Colon (tissue), 2 donors: ENCODE results near the gene OXCT1.
"Not testable (repeated sequence)": the region's sequence is repeated elsewhere in the genome, so short reads cannot be mapped to it uniquely, and the experiment has no call there.

Source experiments
- FAIRE-seq: peaks from 2 replicates; lab custom pipeline; 2012; peaks lifted over from hg19 to GRCh38; lab: Jason Lieb, UNC
- donor health status: control.
- donor health status: control.

Gene OXCT1

DNA sequence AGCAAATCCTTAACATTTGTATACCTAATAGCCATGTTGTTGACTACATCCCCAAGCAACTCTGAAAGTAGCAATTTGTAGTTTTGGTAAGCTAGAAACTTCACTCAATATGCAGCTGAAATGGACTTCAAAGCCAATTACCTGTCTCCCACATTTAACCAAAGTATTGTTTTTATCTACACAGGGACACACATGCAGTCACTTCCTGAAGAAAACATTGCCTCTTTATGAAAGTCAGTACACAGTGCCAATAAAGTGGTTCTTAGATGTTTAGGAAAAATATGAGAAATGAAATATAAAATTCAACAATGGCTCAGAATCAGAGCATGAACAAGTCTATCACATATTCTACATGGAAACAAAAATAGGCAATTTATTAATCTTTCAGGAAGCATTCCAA lies 49.2 kb downstream of the OXCT1 start:
- no peak for FAIRE-seq

DNA sequence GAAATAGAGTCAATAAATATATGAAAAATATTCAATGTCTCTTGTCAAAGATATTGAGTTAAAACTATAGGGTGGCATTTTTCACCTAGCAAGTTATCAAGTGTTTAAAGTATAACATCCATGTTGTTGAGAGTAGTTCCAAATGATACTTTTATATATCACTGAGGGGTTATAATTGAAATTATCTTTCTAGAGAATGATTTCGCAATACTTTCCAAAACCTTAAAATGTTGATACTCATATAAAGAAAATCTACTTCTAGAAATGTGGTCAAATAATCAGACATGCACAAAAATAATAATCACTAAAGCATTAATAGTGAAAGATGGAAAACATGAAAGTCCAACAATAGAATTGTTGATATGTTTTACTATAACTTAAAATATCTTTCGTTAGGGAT lies 50.1 kb downstream of the OXCT1 start:
- no peak for FAIRE-seq

DNA sequence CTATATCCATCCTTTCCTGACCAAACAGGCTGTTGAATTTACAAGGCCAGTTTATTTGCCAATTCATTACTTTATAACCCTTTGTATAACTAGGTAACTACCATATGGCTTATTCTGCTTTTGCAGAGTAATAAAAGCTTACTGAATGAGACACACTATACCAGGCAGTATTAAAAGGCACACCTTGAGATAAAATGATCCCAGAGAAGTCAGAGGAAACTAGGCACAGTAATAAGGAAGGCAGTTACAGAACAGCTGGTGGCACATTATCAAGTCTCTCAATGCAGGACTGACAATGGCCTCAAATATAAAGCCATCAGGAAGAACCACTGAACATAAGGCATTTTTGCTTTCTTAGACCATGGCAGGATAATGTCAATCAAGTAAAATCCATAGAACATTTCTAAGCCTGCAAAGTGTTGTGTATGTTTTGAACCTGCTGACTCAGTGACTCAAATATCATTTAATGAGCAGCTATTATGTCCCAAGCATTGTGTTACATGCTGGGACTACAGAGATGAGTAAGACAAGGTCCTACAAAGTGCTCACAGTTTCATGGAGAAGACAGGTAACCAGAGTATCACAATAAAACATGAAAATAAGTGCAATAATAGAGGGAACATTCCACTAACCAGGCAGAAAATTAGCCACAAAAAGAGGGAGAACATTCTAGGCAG lies 52.5 kb downstream of the OXCT1 start:
- FAIRE-seq: peak; percentile 83

DNA sequence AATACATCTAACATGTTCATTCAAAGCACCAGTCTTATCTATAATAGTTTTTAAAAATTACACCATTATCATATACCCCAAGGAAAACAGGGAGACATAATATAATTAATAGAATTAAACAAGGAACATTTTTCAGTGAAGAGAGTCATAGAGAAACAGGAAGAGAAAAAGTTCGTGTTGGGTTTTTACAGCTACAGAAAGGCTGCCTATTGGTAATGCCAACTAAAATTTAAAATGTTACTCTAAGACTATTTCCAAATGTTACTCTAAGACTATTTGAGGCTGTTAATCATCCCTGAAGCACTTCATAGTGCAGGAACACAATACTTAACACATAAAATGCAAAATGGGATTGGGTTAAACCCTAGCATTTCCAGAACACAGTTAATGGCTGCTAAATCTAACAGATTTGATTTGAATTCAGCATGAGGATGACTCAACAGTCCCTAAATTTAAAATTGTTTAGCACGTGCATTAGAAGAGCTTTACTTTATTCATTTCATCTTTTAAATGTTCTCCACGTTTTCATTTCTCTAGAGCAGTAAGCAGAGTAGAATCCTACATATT lies 54.5 kb downstream of the OXCT1 start:
- FAIRE-seq: no peak

DNA sequence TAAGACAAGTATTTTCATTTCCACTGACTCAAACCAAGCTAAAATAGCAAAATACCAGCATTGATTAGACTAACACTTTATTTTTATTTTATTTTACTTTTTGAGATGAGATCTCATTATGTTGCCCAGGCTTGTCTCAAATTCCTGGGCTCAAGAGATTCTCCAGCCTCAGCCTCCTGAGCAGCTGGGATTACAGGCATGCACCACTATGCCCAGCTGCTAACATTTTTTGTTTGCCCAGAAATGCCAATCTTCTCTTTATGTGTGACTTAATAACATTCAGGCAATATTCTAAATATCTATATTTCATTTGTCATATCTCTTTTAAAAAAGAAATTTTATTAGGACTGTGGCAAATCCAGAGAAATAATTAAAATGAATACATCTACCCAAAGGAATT lies 55.0 kb downstream of the OXCT1 start:
- peak; percentile 68 for FAIRE-seq

DNA sequence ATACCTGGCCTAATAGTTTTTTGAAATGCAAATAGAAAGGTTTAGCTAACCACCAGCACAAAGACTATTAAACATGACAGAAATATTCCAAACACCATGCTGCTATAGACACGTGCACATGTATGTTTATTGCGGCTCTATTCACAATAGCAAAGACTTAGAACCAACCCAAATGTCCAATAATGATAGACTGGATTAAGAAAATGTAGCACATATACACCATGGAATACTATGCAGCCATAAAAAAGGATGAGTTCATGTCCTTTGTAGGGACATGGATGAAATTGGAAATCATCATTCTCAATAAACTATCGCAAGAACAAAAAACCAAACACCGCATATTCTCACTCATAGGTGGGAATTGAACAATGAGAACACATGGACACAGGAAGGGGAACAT lies 55.9 kb downstream of the OXCT1 start:
- not testable (repeated sequence) for FAIRE-seq

DNA sequence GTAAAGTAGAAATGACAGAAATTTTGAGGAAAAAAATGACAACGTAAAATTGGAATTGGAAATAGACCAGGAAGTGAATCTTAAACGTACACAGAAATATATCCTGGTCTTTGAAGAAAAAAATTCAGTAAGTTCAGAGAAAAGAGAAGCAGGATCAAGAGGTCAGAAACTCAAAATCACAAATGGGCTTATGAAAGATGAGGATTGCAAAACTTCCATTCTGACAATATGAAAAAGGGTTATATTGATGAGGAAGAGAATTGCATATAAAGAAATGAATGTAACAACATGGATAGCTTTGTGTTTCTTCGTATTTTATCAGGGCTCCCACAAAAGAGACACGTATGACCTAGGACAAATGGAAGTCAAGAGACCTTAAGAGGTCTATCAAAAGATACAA lies 58.1 kb downstream of the OXCT1 start:
- FAIRE-seq: no peak

DNA sequence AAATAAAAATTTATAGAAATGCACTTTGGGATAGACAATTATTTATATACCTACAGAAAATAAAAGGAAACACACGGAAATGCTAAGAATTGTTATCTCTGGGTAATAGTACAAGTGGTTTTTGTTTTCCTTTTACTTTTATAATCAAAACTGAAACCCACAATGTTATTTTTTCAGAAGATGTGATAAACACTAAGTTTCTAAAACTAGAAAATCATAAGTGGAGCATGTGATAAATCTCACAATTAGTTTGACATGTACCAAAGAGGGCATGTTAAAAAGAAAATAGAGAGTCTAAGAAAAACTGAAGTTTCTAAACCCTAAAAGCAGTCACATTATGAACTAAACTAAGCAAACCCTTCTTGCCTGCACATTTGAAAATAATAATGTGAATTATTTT lies 61.1 kb downstream of the OXCT1 start:
- no peak for FAIRE-seq

DNA sequence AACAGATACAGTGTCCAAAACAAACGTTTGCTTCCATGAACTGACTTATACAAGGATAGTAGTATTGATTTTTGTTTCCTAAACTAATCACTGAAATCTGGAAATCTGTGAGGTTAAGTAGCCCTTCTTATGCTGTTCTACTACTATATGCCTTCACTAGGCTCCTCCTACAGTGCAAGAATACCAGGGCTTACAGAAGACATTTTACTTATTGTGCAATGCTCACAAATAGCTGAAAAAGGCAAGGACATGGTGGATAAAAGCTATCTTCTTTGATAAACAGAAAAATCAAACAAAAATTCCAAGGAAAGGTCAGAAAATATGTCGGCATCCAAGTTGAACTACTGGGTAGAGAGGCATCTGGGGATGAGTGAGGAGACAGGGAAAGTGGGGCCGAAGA lies 61.9 kb downstream of the OXCT1 start:
- FAIRE-seq: no peak

DNA sequence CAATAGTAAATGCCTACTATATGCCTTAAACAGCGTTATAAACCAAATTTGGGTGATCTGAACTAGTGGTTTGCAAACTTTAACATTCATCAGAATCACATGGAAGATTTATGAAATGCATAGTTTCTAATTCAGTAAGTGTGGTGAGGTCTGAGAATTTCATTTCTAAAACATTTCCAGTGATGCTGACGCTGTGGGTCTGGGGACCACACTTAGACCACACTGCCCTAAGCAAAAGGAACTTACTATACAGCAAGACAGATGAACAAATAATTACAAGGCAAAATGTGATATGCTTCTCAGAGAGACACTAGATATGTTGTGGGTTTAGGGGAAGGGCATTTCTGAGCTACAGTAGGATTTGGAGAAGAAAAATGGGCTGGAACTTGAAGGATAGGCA lies 72.6 kb downstream of the OXCT1 start:
- FAIRE-seq: no peak

DNA sequence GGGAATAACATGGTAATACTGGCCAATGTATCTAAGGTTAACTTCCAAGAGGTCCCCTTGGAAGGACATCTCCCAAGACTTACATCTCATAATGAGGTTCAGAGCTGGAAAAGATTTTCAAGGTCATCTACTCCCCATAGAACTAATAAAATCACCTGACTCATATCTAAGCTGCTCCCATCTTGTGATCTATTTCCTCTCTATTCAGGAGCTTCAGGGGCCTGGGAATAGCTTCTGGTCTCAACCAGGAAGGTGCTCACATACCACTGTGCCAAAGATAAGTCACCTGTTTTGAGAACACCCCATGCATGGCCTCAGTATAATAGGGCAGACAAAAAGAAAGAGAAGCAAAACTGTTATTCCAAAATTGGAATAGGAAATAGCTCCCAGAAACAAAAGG lies 74.2 kb downstream of the OXCT1 start:
- FAIRE-seq: no peak

DNA sequence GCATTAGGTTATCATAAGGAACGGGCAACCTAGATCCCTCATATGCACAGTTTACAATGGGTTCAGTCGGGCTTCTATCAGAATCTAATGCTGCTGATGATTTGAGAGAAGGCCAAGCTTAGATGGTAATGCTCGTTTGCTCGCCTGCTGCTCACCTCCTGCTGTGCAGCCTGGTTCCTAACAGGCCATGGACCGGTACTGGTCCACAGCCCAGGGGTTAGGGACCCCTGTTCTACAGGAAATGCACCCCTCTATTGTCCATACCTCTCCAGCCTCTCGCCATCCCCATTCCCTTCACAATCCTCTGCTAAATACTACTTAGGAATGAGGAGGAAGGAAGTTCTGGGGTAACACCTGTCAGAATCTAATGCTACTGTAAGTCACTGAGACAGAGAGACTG lies 75.1 kb downstream of the OXCT1 start:
- FAIRE-seq: no peak

DNA sequence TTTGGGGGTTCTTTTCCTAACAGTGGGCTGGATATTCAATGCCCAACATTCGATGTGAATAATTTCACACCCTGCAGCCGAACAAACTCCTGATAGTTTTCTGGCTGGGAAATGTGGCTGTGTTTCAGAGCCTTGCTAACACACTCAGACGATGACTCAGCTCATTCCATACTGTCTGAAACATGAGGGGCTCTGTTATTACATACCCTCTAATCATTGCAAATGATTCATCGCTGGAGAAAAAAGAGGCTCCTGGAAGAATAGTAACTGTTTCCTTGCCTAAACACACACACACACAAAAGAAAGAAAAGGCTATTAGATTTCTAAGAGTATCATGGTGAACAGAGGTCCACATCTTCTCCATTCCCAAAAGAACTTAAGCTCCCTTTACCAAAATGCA lies 75.8 kb downstream of the OXCT1 start:
- no peak for FAIRE-seq

DNA sequence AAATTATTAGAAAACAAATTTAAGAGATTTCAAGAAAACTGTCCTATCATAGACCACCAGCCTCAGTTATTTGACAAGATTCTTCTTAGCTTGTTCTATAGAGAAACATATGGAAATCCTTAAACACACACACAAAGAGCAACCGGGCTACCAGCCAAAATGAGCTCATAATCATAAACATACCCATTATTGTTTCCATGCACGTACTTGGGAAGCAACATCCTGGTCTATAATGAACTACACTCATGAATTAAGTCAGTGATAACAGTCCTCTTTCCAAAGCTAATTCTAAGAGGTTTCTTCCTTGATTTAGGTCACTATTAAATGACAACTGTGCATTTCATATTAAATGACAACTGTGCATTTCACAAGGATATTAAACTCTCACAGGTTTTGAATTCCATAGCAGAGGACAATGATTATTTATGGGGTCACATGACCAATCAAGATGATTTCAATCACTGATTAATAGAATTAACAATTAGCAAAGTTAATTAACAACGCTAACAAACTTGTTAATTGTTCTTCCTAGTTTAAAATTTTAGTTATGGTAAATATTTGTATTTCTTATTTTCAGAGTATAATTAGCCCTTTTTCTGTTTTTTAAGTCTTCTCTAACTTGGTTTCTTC lies 77.0 kb downstream of the OXCT1 start:
- FAIRE-seq: no peak

DNA sequence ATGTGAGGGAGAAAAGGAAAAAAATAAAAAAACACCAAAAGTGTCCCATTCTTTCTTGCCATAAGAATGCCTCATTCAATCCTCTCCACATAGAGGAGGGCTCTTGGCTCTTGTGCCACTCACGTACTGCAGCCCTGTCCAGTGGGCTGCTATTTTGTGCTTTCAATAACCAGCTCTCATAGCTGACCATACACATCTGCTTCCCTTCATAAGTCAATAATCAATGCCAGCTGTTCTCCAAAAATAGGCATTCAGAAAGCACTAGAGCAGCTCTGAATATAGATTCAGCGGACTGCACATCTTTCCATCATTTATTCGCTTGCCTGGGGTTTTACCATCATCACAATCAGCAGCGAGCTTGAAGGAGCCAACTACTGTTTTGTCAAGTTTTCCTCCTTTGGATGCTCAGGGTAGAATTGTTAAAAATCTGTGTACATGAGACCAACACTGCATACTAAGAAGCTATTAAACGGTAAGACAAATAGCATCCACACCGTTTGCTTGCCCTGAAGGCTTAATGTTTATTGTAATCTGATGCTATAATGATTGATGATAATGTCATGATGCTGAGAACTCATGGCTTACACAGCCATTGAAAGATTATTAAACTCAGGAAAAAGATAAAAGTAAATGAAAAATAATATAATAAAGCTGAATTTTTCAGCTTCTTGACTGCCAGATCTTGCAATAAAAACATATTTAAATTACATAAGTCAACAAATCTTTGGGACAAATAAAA lies 80.0 kb downstream of the OXCT1 start:
- FAIRE-seq: no peak

DNA sequence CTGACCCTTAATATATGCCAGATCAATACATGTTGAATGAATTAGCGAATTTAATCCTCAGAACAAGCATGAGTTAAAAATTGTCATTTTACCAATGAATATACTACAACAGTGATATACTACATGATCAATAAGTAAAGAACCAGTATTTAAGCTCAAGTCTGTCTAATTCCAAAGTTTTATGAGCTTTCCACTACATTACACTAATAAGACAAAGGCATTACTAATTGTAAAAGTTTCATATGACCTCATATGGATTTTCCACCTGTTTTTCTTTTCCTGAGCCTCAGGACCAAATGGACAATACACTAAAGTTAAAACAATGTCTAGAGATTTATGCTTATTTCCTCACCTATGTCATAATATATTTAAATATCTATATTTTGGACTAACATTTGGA lies 80.8 kb downstream of the OXCT1 start:
- no peak for FAIRE-seq

DNA sequence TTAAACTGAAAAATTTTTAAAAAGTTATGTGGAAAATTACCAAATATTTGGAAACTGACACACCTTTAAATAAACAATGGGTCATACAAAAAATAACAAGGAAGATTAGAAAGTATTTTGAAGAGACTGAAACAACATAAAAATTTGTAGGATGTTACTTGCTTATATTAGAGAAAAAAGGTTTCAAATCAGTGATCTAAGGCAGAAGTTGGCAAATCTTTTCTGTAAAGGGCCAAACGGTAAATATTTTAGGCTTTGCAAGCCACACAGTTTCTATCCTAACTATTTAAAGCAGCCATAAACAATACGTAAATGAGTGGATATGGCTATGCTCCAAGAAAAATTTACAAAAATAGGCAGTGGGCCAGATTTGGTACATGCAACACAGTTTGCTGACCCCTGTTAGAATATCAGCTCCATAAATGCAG lies 81.3 kb downstream of the OXCT1 start:
- FAIRE-seq: no peak

DNA sequence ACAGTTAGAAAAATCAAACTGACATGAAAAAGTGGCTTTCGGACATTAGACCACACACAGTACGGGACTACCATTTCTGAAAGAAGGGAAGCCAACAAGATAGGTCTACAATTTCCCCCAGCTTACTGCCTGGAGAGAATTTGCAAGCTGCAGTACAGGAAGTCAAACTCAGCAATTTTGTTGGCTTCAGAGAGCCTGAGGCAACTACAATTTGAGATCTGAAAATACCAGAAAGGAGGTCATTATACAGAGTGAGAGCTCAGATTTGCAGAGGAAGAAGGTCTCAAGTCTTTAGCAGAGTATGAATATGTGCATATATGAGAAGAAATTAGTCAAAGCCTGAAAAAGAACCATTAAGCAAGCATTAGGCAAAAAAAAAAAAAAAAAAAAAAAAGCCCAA lies 83.0 kb downstream of the OXCT1 start:
- FAIRE-seq: no peak

DNA sequence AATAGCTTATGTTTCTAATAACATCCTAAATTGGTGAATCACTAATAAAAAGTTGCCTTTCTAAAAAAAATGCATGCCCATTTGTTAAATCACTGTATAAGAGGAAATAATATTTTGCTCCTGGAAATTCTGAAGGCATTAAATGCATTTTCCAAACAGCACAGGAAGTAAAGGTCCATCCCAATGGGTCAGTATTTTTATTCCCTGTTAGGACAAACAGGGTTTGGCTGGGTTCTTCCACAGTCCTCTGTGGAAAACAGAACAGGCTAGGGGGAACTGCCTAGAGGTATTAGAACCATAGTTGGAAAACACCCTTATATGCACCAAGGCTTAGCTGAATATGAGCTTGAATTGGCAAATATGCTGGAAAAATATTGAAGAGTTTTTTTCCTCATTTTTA lies 85.2 kb downstream of the OXCT1 start:
- no peak for FAIRE-seq

DNA sequence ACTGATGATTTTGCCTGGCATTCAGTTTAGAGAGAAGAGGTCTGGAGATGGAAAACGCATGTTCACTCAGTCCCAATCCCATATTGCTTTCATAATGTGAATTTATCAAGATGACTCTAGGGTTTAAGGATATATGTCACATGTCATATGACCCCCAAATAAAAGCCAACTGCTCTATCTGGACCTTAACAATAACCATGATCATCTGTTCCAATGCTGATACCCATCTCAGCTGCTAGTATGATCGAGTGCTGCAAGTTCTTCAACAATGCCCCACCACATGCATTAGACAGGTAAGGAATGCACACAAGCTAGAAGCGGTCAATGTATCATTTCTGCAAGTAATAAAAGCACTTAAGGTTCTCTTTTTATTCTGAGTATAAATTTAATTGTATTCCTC lies 91.8 kb downstream of the OXCT1 start:
- no peak for FAIRE-seq

DNA sequence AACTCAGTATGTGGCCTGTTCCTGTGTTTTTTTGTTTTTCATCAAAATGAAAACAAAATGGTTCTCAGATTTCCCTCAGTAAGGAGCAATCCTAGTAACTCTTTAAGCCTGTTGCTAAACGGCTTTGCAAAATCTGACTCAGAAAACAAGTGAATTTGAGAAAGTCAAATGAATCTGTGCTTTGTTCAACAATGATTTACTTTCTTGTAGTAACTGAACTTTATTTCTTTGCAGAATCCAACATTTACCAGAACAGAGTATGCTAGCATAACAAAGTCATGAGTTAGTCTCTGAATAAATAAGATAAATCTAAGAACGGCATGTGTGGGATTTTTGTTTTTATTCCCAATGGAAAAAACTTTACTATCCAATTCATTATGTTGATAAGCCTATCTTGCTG lies 93.8 kb downstream of the OXCT1 start:
- FAIRE-seq: no peak

DNA sequence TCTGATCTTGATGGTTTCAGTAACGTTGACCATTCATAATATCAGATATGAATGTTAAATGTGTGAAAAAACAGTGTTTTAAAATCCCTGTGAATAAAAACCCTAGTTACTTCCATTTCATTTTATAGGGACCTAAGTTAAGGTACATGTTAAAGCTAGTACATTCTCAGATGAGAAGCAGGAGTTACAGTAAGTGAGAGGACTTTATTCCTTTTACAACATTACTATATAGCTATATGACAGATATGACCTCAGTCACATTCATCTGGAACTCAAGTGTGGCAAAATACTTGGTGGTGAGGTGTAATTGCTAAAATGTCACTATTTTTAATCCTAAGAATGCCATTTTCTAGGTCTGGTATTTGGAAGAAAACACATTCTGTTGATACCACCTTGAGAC lies 96.4 kb downstream of the OXCT1 start:
- no peak for FAIRE-seq

DNA sequence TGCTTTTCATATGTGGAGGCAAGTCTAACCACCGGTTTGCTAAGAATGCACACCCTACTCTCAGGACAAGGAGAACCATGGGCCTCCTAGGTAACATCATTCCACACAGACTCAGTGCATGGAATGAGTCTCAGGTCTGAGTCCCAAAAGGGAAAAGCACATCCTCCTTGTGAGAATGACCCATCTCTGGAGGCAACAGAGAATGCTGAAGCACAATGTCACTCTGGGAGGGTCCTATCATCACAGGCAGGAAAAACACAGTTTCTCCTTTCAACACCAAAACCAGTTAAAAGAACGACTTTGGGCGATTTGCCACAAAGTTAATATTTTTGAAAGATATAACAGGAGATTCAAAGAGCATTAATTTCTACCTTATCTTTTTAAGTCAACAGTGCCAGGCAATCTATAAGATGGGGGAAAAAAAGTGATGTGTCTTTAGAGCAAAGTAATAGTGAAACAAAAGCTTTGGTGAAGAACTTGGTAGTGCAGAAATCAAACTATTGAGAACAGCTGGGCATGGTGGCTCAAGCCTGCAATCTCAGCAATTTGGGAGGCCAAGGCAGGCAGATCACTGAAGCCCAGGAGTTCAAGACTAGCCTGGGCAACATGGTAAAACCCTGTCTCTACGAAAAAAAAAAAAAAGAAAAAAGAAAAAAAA lies 97.3 kb downstream of the OXCT1 start:
- no peak for FAIRE-seq
